Peyer's patch (tissue), 4 donors: ENCODE data around the gene ZIC5. TPM values are rescaled to one million over a fixed set of nuclear protein-coding genes. Genes with fewer than 3 reads are reported as not detected.

Source experiments
- DNase-seq, 3 donors: peaks; one replicate each; pipeline ENCODE4 v3.0.0-alpha.2; 2017 to 2019
- H3K27ac ChIP-seq, 4 donors: fragments of 200-600 bp; sonication (generic); one replicate each; pipeline ENCODE4 v1.5.1; 2016 to 2019
- H3K27me3 ChIP-seq, 2 donors: fragments of 200-600 bp; sonication (generic); one replicate each; pipeline ENCODE4 v1.5.1; 2019
- H3K36me3 ChIP-seq, 3 donors: fragments of 200-600 bp; sonication (generic); one replicate each; pipeline ENCODE4 v1.5.1; 2016 to 2019
- H3K4me1 ChIP-seq, 4 donors: fragments of 200-600 bp; sonication (generic); one replicate each; pipeline ENCODE4 v1.5.1; 2016 to 2019
- H3K4me3 ChIP-seq, 4 donors: fragments of 200-600 bp; sonication (generic); 1 replicate in 3 of 4; 2 replicates in 1 of 4; pipeline ENCODE4 v1.5.1; 2016 to 2019; ENCODE audit warnings: mild to moderate bottlenecking in 1 of 4
- H3K9me3 ChIP-seq, 4 donors: fragments of 200-600 bp; sonication (generic); one replicate each; pipeline ENCODE4 v1.5.1; 2016 to 2019; ENCODE audit warnings: mild to moderate bottlenecking in 1 of 4
- POLR2A ChIP-seq, 2 donors: fragments of 450-650 bp; IDR thresholded peaks; one replicate each; pipeline ENCODE4 v1.5.1; 2017; ENCODE audit warnings: antibody characterized with exemption in 2 of 2, mild to moderate bottlenecking in 2 of 2, moderate library complexity in 2 of 2
- total RNA-seq, 4 donors: library from RNA; depleted of rRNA; stranded (reverse); fragments of >200 nt; gene quantifications; one replicate each; pipeline ENCODE4 v1.1.0, GENCODE V29; 2016
- TF ChIP-seq, protein P1 (sequence below), 6 experiments: fragments of 450-650 bp in 4 of 6; fragments of 200-600 bp in 2 of 6; sonication (generic) in 1 of 6; IDR thresholded peaks; one replicate each; pipeline ENCODE4 v1.5.1; 2017 to 2019; ENCODE audit warnings: antibody characterized with exemption in 6 of 6, mild to moderate bottlenecking in 3 of 6, moderate library complexity in 1 of 6

The ZIC5 gene
- total RNA-seq, 4 donors from 2014 or later, result not detected

DNA sequence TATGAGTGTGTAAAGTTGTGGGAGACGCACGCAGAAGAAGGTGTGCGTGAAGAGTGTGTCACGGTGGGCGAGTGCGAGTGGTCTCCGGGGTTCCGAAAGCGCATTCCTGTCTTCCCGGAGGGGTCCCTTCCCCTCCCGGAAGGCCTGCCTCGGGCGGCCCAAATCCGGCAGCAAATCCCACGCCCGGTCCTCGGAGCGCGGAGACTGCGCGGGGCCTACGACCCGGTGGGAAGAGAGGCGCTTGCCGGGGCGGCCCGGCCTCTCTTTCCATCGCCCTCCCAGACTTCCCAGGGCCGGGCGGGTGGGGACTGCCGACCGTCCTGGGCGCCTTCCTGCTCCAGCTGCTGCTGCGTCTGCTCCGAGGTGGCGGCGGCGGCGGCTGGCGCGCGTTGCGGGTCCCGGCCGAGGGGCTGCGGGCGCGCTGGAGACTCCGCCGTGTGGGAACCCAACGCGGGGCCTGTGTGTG lies 2.1 kb downstream of the ZIC5 start:
- peaks cover 5 to 37% (median 13%) of the 10 kb centered on the region in 4 donors for H3K4me1 ChIP-seq
- H3K36me3 ChIP-seq, result no peaks in the 10 kb centered on the region
- H3K27ac ChIP-seq, result no peak overlapping the region
- H3K4me3 ChIP-seq, result peak overlapping the region in 3 of 4 donors; percentile 41 to 45 (median 44)
- H3K9me3 ChIP-seq, result peaks cover 0 to 8% (median 0%) of the 10 kb centered on the region in 4 donors
- TF ChIP-seq POLR2A (IDR thresholded peaks at IDR 0.05), result no peak
- TF ChIP-seq, protein P1, sequence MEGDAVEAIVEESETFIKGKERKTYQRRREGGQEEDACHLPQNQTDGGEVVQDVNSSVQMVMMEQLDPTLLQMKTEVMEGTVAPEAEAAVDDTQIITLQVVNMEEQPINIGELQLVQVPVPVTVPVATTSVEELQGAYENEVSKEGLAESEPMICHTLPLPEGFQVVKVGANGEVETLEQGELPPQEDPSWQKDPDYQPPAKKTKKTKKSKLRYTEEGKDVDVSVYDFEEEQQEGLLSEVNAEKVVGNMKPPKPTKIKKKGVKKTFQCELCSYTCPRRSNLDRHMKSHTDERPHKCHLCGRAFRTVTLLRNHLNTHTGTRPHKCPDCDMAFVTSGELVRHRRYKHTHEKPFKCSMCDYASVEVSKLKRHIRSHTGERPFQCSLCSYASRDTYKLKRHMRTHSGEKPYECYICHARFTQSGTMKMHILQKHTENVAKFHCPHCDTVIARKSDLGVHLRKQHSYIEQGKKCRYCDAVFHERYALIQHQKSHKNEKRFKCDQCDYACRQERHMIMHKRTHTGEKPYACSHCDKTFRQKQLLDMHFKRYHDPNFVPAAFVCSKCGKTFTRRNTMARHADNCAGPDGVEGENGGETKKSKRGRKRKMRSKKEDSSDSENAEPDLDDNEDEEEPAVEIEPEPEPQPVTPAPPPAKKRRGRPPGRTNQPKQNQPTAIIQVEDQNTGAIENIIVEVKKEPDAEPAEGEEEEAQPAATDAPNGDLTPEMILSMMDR (IDR thresholded peaks at IDR 0.05), result no peak
- peak in 1 of 3 donors; percentile 38 for DNase-seq
- H3K27me3 ChIP-seq, result peaks cover 0 to 71% of the 10 kb centered on the region in 2 donors

GRCh38 chr13:99968521-99969452 lies 2.8 kb downstream of the ZIC5 start:
- Histone ChIP-seq H3K4me1 (peaks cover 5 to 37% (median 13%) of the 10 kb centered on the region in 4 donors), H3K27me3 (peaks cover 0 to 66% of the 10 kb centered on the region in 2 donors), H3K4me3 (peak overlapping the region in 3 of 4 donors; percentile 24 to 41 (median 35)), H3K27ac (no peak overlapping the region), H3K9me3 (peaks cover 0 to 8% (median 0%) of the 10 kb centered on the region in 4 donors), H3K36me3 (no peaks in the 10 kb centered on the region)
- DNase-seq, result peak in 1 of 3 donors; percentile 47
- no peak for TF ChIP-seq POLR2A (IDR thresholded peaks at IDR 0.05)
- TF ChIP-seq, protein P1 (IDR thresholded peaks at IDR 0.05), result no peak

- peak in 1 of 3 donors; percentile 38 for DNase-seq
Observed at GRCh38 chr13:99967869-99968520, 3.6 kb downstream of the ZIC5 start.

GRCh38 chr13:99967498-99967868 lies 4.1 kb downstream of the ZIC5 start:
- no peak overlapping the region for H3K4me3 ChIP-seq
- peaks cover 5 to 37% (median 13%) of the 10 kb centered on the region in 4 donors for H3K4me1 ChIP-seq
- TF ChIP-seq POLR2A (IDR thresholded peaks at IDR 0.05), result no peak
- no peak overlapping the region for H3K27ac ChIP-seq
- H3K9me3 ChIP-seq, result peaks cover 0 to 8% (median 0%) of the 10 kb centered on the region in 4 donors
- no peaks in the 10 kb centered on the region for H3K36me3 ChIP-seq
- DNase-seq, result no peak
- peaks cover 0 to 53% of the 10 kb centered on the region in 2 donors for H3K27me3 ChIP-seq

More at GRCh38 chr13:99967869-99968520, 3.6 kb downstream of the ZIC5 start:
- Histone ChIP-seq H3K9me3 (peaks cover 0 to 8% (median 0%) of the 10 kb centered on the region in 4 donors), H3K4me1 (peaks cover 5 to 37% (median 13%) of the 10 kb centered on the region in 4 donors), H3K36me3 (no peaks in the 10 kb centered on the region), H3K27me3 (peaks cover 0 to 58% of the 10 kb centered on the region in 2 donors), H3K4me3 (peak overlapping the region in 3 of 4 donors; percentile 24 to 41 (median 35)), H3K27ac (no peak overlapping the region)
- TF ChIP-seq, protein P1 (IDR thresholded peaks at IDR 0.05), result no peak
- no peak for TF ChIP-seq POLR2A (IDR thresholded peaks at IDR 0.05)

DNA sequence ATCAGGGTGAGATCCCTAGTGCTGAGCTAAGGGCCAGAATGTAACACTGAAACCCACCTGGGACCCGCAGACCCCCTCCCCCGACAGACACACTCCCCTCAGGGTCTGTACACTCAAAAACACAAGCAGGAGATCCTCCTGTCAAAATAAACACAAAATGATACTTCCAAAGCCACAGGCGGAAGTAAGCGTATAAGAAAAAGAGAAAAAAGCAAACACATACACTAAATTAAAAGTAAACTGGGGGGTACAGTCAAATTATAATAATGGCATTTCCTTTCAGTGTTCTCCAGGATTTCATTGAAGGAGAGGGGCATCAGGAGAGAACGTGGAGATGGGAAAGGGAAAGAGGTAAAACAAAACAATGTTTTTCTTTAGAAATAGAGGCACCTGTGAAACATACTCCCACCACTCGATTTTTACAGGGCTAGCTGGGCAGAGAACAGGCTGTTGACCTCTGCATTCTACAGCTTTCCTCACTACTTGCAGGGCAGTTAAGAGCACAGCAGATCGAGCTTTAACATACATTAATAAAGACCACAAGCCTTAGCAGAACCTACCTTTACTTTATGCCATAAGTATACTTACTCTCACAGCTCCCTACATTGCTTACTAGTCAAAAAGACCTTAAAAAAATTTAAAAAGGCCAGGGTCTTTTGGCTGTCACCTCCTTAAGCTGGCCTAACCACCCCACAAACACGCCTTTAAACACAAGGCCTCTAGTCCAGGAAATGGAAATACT lies 5.3 kb downstream of the ZIC5 start:
- Histone ChIP-seq H3K36me3 (no peaks in the 10 kb centered on the region), H3K4me3 (no peak overlapping the region), H3K27me3 (peaks cover 0 to 46% of the 10 kb centered on the region in 2 donors), H3K4me1 (peaks cover 4 to 30% (median 13%) of the 10 kb centered on the region in 4 donors), H3K27ac (no peak overlapping the region), H3K9me3 (peaks cover 0 to 2% (median 0%) of the 10 kb centered on the region in 4 donors)
- TF ChIP-seq, protein P1 (IDR thresholded peaks at IDR 0.05), result no peak
- no peak for TF ChIP-seq POLR2A (IDR thresholded peaks at IDR 0.05)
- no peak for DNase-seq
